ENCODE results near the gene DPYSL5.

DPYSL5 gene

GRCh38 chr2:26970928-26971627 is 123.1 kb downstream of the DPYSL5 start:
- peaks cover 9% of the 10 kb centered on the region for H3K4me1 ChIP-seq (ENCODE audit: insufficient read depth, low read length, severe bottlenecking)
- peak overlapping the region; percentile 38; the same call in 1 of the 2 replicates for H3K9ac ChIP-seq (ENCODE audit: low read length)
- H3F3A ChIP-seq (ENCODE audit: insufficient read depth, low read length): no peaks in the 10 kb centered on the region
- H3K79me2 ChIP-seq (ENCODE audit: insufficient read depth, low read length): no peaks in the 10 kb centered on the region
- no peaks in the 10 kb centered on the region for H3K36me3 ChIP-seq (ENCODE audit: insufficient read depth, low read length)
- no peak overlapping the region for H2AFZ ChIP-seq (ENCODE audit: low read length)
- TF ChIP-seq EZH2 (IDR thresholded peaks at IDR 0.05; ENCODE audit: borderline replicate concordance, low read length) (no peak), CTCF (IDR thresholded peaks at IDR 0.05; ENCODE audit: low read length) (no peak)
- no peaks in the 10 kb centered on the region for H3K9me3 ChIP-seq (ENCODE audit: low read length)
- H3K4me2 ChIP-seq (ENCODE audit: low read length): peak overlapping the region; percentile 73
- no peaks in the 10 kb centered on the region for H4K20me1 ChIP-seq (ENCODE audit: insufficient read depth, low read length)
- H3K9me2 ChIP-seq (ENCODE audit: low read depth, low read length): no peaks in the 10 kb centered on the region
- peak overlapping the region; percentile 62 for H3K4me3 ChIP-seq (ENCODE audit: low read depth, low read length, poor library complexity, severe bottlenecking)
- peaks cover 4% of the 10 kb centered on the region for H3K27me3 ChIP-seq (ENCODE audit: insufficient read depth, low read length)
- no peak overlapping the region for H3K27ac ChIP-seq (ENCODE audit: low read depth, low read length, poor library complexity, severe bottlenecking)

GRCh38 chr2:26971911-26972786 is 124.2 kb downstream of the DPYSL5 start:
- Histone ChIP-seq H2AFZ (ENCODE audit: low read length) (no peak overlapping the region), H3K27me3 (ENCODE audit: insufficient read depth, low read length) (peaks cover 4% of the 10 kb centered on the region), H3K9me2 (ENCODE audit: low read depth, low read length) (no peaks in the 10 kb centered on the region), H3K36me3 (ENCODE audit: insufficient read depth, low read length) (no peaks in the 10 kb centered on the region), H3K9me3 (ENCODE audit: low read length) (no peaks in the 10 kb centered on the region), H3K9ac (ENCODE audit: low read length) (no peak overlapping the region), H3K4me1 (ENCODE audit: insufficient read depth, low read length, severe bottlenecking) (peaks cover 9% of the 10 kb centered on the region), H3K4me3 (ENCODE audit: low read depth, low read length, poor library complexity, severe bottlenecking) (no peak overlapping the region), H3F3A (ENCODE audit: insufficient read depth, low read length) (no peaks in the 10 kb centered on the region), H3K79me2 (ENCODE audit: insufficient read depth, low read length) (no peaks in the 10 kb centered on the region), H3K4me2 (ENCODE audit: low read length) (no peak overlapping the region), H4K20me1 (ENCODE audit: insufficient read depth, low read length) (no peaks in the 10 kb centered on the region), H3K27ac (ENCODE audit: low read depth, low read length, poor library complexity, severe bottlenecking) (no peak overlapping the region)
- TF ChIP-seq CTCF (IDR thresholded peaks at IDR 0.05; ENCODE audit: low read length) (no peak), EZH2 (IDR thresholded peaks at IDR 0.05; ENCODE audit: borderline replicate concordance, low read length) (no peak)

- Histone ChIP-seq H3K9me2 (ENCODE audit: low read depth, low read length) (no peaks in the 10 kb centered on the region), H3K79me2 (ENCODE audit: insufficient read depth, low read length) (no peaks in the 10 kb centered on the region), H3K27ac (ENCODE audit: low read depth, low read length, poor library complexity, severe bottlenecking) (no peak overlapping the region), H3F3A (ENCODE audit: insufficient read depth, low read length) (no peaks in the 10 kb centered on the region), H2AFZ (ENCODE audit: low read length) (no peak overlapping the region), H3K4me1 (ENCODE audit: insufficient read depth, low read length, severe bottlenecking) (peaks cover 9% of the 10 kb centered on the region), H3K4me3 (ENCODE audit: low read depth, low read length, poor library complexity, severe bottlenecking) (no peak overlapping the region), H3K9ac (ENCODE audit: low read length) (no peak overlapping the region), H3K4me2 (ENCODE audit: low read length) (no peak overlapping the region), H3K36me3 (ENCODE audit: insufficient read depth, low read length) (no peaks in the 10 kb centered on the region), H4K20me1 (ENCODE audit: insufficient read depth, low read length) (no peaks in the 10 kb centered on the region), H3K27me3 (ENCODE audit: insufficient read depth, low read length) (no peaks in the 10 kb centered on the region; the same call in 1 of the 2 replicates), H3K9me3 (ENCODE audit: low read length) (no peaks in the 10 kb centered on the region)
- no peak for TF ChIP-seq EZH2 (IDR thresholded peaks at IDR 0.05; ENCODE audit: borderline replicate concordance, low read length)
- no peak for TF ChIP-seq CTCF (IDR thresholded peaks at IDR 0.05; ENCODE audit: low read length)
These were observed 126.4 kb downstream of the DPYSL5 start for GRCh38 chr2:26974352-26974751.
